Mesendoderm (in vitro differentiated cells): ENCODE data around the gene CLCF1.

Experiments used
- DNase-seq: peaks from one replicate; pipeline ENCODE4 v3.0.0; 2013
- H2AK5ac ChIP-seq: 2 replicates; pipeline ENCODE4 v1.6.1; 2013; ENCODE audit warnings: low read length, inconsistent platforms
- H2BK120ac ChIP-seq: 2 replicates; pipeline ENCODE4 v1.6.1; 2013; ENCODE audit warnings: low read depth, mild to moderate bottlenecking, low read length, moderate library complexity, mixed read lengths
- H2BK15ac ChIP-seq: replicated peaks from 2 replicates; pipeline ENCODE4 v1.6.1; 2013; ENCODE audit warnings: low read depth, mild to moderate bottlenecking, moderate library complexity
- H2BK5ac ChIP-seq: 2 replicates; pipeline ENCODE4 v1.6.1; 2013; ENCODE audit warnings: low read length, inconsistent platforms
- H3K18ac ChIP-seq: 2 replicates; pipeline ENCODE4 v1.6.1; 2013; ENCODE audit warnings: mild to moderate bottlenecking, low read length, mixed read lengths
- H3K23ac ChIP-seq: one replicate; pipeline ENCODE4 v1.6.1; 2013; ENCODE audit warnings: low read length
- H3K27ac ChIP-seq: 2 replicates; pipeline ENCODE4 v1.5.1; 2013; ENCODE audit warnings: low read depth, mild to moderate bottlenecking, inconsistent platforms, low read length, moderate library complexity
- H3K27me3 ChIP-seq: 2 replicates; pipeline ENCODE4 v1.6.1; 2013; ENCODE audit warnings: low read length, control low read depth, mild to moderate bottlenecking, inconsistent platforms; ENCODE audit not compliant: insufficient read depth, poor library complexity
- H3K36me3 ChIP-seq: 2 replicates; pipeline ENCODE4 v1.6.1; 2013; ENCODE audit warnings: low read length, inconsistent platforms; ENCODE audit not compliant: control insufficient read depth, insufficient read depth
- H3K4ac ChIP-seq: one replicate; pipeline ENCODE4 v1.6.1; 2013; ENCODE audit warnings: low read depth, mild to moderate bottlenecking, low read length, moderate library complexity
- H3K4me1 ChIP-seq: 2 replicates; pipeline ENCODE4 v1.6.1; 2013; ENCODE audit warnings: low read depth, low read length, inconsistent platforms; ENCODE audit not compliant: control insufficient read depth
- H3K4me2 ChIP-seq: 2 replicates; pipeline ENCODE4 v1.6.1; 2013; ENCODE audit warnings: low read length
- H3K4me3 ChIP-seq: 2 replicates; pipeline ENCODE4 v1.5.1; 2013; ENCODE audit warnings: mild to moderate bottlenecking, low read length
- H3K56ac ChIP-seq: one replicate; pipeline ENCODE4 v1.6.1; 2013; ENCODE audit warnings: low read length
- H3K79me1 ChIP-seq: 2 replicates; pipeline ENCODE4 v1.6.1; 2013; ENCODE audit warnings: low read length, inconsistent platforms
- H3K79me2 ChIP-seq: 2 replicates; pipeline ENCODE4 v1.6.1; 2013; ENCODE audit warnings: mild to moderate bottlenecking, low read length; ENCODE audit not compliant: control insufficient read depth, insufficient read depth
- H3K9ac ChIP-seq: 2 replicates; pipeline ENCODE4 v1.6.1; 2013; ENCODE audit warnings: low read length, inconsistent platforms
- H4K5ac ChIP-seq: one replicate; pipeline ENCODE4 v1.6.1; 2013; ENCODE audit warnings: low read length
- H4K8ac ChIP-seq: one replicate; pipeline ENCODE4 v1.6.1; 2013; ENCODE audit warnings: low read depth, mild to moderate bottlenecking, control low read depth, low read length, moderate library complexity
- WGBS: extraction: QIAGEN DNeasy Blood & Tissue Kit; methylation state at CpG from one replicate; pipeline ENCODE4 v1.1.7; 2013; ENCODE audit warnings: low lambda C conversion rate, missing lambda C conversion rate; ENCODE audit not compliant: insufficient coverage; ENCODE audit errors: extremely low coverage; 5-methylcytosine and 5-hydroxymethylcytosine counted together

CLCF1 gene

DNA sequence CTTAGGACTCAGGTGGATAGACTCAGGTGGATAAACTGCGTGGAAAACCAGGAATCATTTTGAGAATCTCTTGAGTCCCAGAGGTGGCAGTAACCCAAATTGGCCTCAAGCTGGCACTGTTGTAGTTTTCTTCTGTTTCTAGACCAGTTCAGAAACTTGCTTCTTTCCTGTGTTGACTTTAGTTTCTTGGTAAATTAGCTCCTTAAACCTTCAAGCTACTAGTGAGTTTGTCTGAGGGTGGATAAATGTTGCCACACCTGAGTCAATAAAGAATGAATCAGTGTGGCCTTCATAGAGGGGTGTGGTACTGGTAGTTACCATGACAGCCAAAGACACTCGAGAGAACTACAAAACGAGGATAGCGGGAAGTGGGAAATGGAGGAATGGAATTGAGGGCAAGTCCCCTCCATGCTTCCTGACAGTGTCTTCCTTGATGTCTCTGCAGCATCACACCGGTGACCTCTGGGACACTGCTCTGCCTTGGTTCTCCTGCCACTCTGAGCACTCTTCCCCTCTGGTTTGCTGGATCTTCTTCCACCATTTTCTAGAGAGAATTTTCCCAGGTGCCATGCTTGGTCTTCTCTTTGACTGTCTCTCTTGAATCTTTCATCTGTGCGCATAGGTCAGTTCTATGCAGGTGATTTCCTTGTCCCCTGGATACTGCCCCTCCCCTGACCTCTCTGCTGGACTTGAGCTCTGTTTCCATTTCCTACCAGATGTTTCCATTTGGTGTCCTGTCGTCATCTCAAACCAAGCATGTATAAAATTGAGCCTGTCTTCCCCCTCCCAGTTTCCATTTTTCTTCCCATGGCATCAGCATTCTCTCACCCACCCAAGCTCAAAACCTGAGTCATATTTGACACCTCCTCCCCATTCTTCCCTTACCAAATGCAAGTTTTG is 27.2 kb downstream of the CLCF1 start:
- Histone ChIP-seq H3K27me3 (no peaks in the 10 kb centered on the region), H2BK15ac (no peak overlapping the region), H3K56ac (no peak overlapping the region), H3K4me1 (no peaks in the 10 kb centered on the region), H4K8ac (no peak overlapping the region), H3K23ac (no peak overlapping the region), H3K4me2 (no peak overlapping the region), H3K4ac (no peak overlapping the region), H3K18ac (no peak overlapping the region), H3K9ac (no peak overlapping the region), H3K36me3 (no peaks in the 10 kb centered on the region), H3K4me3 (no peak overlapping the region), H3K27ac (no peak overlapping the region), H3K79me1 (no peaks in the 10 kb centered on the region), H2BK5ac (no peak overlapping the region), H2BK120ac (no peak overlapping the region), H2AK5ac (no peak overlapping the region), H4K5ac (no peak overlapping the region), H3K79me2 (no peaks in the 10 kb centered on the region)
- DNase-seq = peak; percentile 68
- no CpG with 5 or more reads among the region's 7 CpGs for WGBS

DNA sequence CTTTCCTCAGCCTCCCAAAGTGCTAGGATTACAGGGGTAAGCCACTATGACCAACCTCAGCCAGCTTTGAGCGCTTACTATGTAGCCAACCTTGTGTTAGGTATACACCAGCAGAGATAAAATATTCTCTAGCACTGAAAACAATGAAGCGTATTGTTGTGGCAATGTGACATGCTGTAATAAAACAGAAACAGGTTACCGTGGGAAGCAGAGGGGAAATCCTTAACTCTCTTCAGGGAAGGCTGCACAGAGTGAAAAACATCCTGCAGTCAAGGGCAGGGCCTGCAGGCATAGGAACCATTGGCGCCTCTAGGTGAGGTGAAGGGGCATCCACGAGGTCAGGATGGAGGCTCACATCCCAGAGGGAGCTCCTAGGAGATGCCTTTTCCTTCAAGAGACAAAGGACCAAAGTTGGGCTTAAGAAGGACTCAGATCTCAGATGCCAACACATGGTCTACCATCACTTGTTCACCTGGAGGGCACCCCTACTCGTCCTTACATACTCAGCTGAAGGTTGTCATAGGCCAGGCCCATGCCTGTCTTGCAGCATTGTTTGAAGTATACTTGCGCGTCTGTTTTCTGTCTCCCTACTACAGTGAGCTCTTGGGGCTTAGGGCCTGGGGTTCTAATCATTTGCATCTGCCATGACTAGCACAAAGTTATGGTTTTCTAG is 28.0 kb downstream of the CLCF1 start:
- no peak overlapping the region for H4K8ac ChIP-seq
- H2BK15ac ChIP-seq = no peak overlapping the region
- no peak overlapping the region for H3K4ac ChIP-seq
- no peak overlapping the region for H2AK5ac ChIP-seq
- H3K4me1 ChIP-seq = no peaks in the 10 kb centered on the region
- H4K5ac ChIP-seq = no peak overlapping the region
- H3K4me2 ChIP-seq = no peak overlapping the region
- H3K36me3 ChIP-seq = no peaks in the 10 kb centered on the region
- H3K79me1 ChIP-seq = no peaks in the 10 kb centered on the region
- no peak overlapping the region for H3K18ac ChIP-seq
- no CpG with 5 or more reads among the region's 8 CpGs for WGBS
- H3K4me3 ChIP-seq = no peak overlapping the region
- H2BK120ac ChIP-seq = no peak overlapping the region
- no peak overlapping the region for H3K56ac ChIP-seq
- H3K9ac ChIP-seq = no peak overlapping the region
- no peak overlapping the region for H2BK5ac ChIP-seq
- H3K27me3 ChIP-seq = no peaks in the 10 kb centered on the region
- DNase-seq = no peak
- H3K23ac ChIP-seq = no peak overlapping the region
- H3K79me2 ChIP-seq = no peaks in the 10 kb centered on the region
- no peak overlapping the region for H3K27ac ChIP-seq

- Histone ChIP-seq H3K56ac (no peak overlapping the region), H2AK5ac (no peak overlapping the region), H3K4ac (no peak overlapping the region), H3K18ac (no peak overlapping the region), H3K4me1 (no peaks in the 10 kb centered on the region), H4K8ac (no peak overlapping the region), H3K36me3 (no peaks in the 10 kb centered on the region), H3K4me3 (no peak overlapping the region), H4K5ac (no peak overlapping the region), H3K23ac (no peak overlapping the region), H3K79me1 (no peaks in the 10 kb centered on the region), H3K4me2 (no peak overlapping the region), H3K9ac (no peak overlapping the region), H2BK15ac (no peak overlapping the region), H2BK120ac (no peak overlapping the region), H3K79me2 (no peaks in the 10 kb centered on the region), H3K27me3 (no peaks in the 10 kb centered on the region), H3K27ac (no peak overlapping the region), H2BK5ac (no peak overlapping the region)
- no CpG with 5 or more reads among the region's 4 CpGs for WGBS
- no peak for DNase-seq
Measured at GRCh38 chr11:67344264-67344663, 29.1 kb downstream of the CLCF1 start.

GRCh38 chr11:67337257-67337656 is 36.1 kb downstream of the CLCF1 start:
- no peak overlapping the region for H2BK120ac ChIP-seq
- no peak overlapping the region for H2BK5ac ChIP-seq
- H3K4ac ChIP-seq = no peak overlapping the region
- H3K4me3 ChIP-seq = no peak overlapping the region
- H3K23ac ChIP-seq = no peak overlapping the region
- no peaks in the 10 kb centered on the region for H3K36me3 ChIP-seq
- H3K18ac ChIP-seq = no peak overlapping the region
- no CpG with 5 or more reads among the region's 3 CpGs for WGBS
- no peak overlapping the region for H4K8ac ChIP-seq
- no peak overlapping the region for H4K5ac ChIP-seq
- no peak overlapping the region for H2BK15ac ChIP-seq
- no peaks in the 10 kb centered on the region for H3K4me1 ChIP-seq
- no peaks in the 10 kb centered on the region for H3K27me3 ChIP-seq
- no peaks in the 10 kb centered on the region for H3K79me2 ChIP-seq
- DNase-seq = no peak
- no peak overlapping the region for H3K4me2 ChIP-seq
- H2AK5ac ChIP-seq = no peak overlapping the region
- no peaks in the 10 kb centered on the region for H3K79me1 ChIP-seq
- H3K56ac ChIP-seq = no peak overlapping the region
- no peak overlapping the region for H3K27ac ChIP-seq
- no peak overlapping the region for H3K9ac ChIP-seq

GRCh38 chr11:67332081-67332691 is 41.2 kb downstream of the CLCF1 start:
- Histone ChIP-seq H4K8ac (no peak overlapping the region), H4K5ac (no peak overlapping the region), H2BK120ac (no peak overlapping the region), H3K18ac (no peak overlapping the region), H3K27ac (no peak overlapping the region), H3K79me1 (no peaks in the 10 kb centered on the region), H3K4me3 (no peak overlapping the region), H3K4me1 (no peaks in the 10 kb centered on the region), H2BK15ac (no peak overlapping the region), H3K27me3 (no peaks in the 10 kb centered on the region), H3K79me2 (no peaks in the 10 kb centered on the region), H2BK5ac (no peak overlapping the region), H3K23ac (no peak overlapping the region), H3K36me3 (no peaks in the 10 kb centered on the region), H3K56ac (no peak overlapping the region), H3K9ac (no peak overlapping the region), H3K4ac (no peak overlapping the region), H2AK5ac (no peak overlapping the region), H3K4me2 (no peak overlapping the region)
- no CpG with 5 or more reads among the region's 6 CpGs for WGBS
- DNase-seq = no peak
